PC-3 (cell line): ENCODE measurements around the gene RTBDN.

ENCODE experiments used
- EZH2 ChIP-seq: fragments of 300-600 bp; sonication (generic); IDR thresholded peaks from one replicate; pipeline ENCODE4 v1.6.1; 2017; ENCODE audit warnings: antibody characterized with exemption, mild to moderate bottlenecking, low read length; ENCODE audit not compliant: unreplicated experiment
- EZH2phosphoT487 ChIP-seq: fragments of 300-600 bp; sonication (generic); IDR thresholded peaks from 2 replicates; pipeline ENCODE4 v1.6.1; 2018; ENCODE audit warnings: mild to moderate bottlenecking, antibody characterized with exemption, low read length, borderline replicate concordance
- TF ChIP-seq, protein P1 (sequence below): fragments of 300-600 bp; sonication (generic); conservative IDR thresholded peaks from 2 replicates; pipeline ENCODE4 v1.5.1; 2017; ENCODE audit warnings: antibody characterized with exemption, low read depth, mild to moderate bottlenecking, low read length

- TF ChIP-seq EZH2 (no peak), EZH2phosphoT487 (no peak)
- TF ChIP-seq, protein P1, sequence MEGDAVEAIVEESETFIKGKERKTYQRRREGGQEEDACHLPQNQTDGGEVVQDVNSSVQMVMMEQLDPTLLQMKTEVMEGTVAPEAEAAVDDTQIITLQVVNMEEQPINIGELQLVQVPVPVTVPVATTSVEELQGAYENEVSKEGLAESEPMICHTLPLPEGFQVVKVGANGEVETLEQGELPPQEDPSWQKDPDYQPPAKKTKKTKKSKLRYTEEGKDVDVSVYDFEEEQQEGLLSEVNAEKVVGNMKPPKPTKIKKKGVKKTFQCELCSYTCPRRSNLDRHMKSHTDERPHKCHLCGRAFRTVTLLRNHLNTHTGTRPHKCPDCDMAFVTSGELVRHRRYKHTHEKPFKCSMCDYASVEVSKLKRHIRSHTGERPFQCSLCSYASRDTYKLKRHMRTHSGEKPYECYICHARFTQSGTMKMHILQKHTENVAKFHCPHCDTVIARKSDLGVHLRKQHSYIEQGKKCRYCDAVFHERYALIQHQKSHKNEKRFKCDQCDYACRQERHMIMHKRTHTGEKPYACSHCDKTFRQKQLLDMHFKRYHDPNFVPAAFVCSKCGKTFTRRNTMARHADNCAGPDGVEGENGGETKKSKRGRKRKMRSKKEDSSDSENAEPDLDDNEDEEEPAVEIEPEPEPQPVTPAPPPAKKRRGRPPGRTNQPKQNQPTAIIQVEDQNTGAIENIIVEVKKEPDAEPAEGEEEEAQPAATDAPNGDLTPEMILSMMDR: no peak
These were observed 6.0 kb upstream of the RTBDN start for GRCh38 chr19:12840091-12841079.
